ENCODE results near the gene CENPC.

The CENPC gene

GRCh38 chr4:67500373-67500772 is 44.9 kb downstream of the CENPC start:
- Histone ChIP-seq H3K27me3 (ENCODE audit: insufficient read depth, low read depth) (no peaks in the 10 kb centered on the region), H4K20me1 (ENCODE audit: insufficient read depth) (no peaks in the 10 kb centered on the region), H2AFZ (ENCODE audit: low read depth) (no peak overlapping the region), H3K4me3 (IDR thresholded peaks at IDR 0.05; ENCODE audit: insufficient read depth, low read depth, low read length) (no peak overlapping the region), H3K9ac (no peak overlapping the region), H3K4me2 (no peak overlapping the region; the same call in 1 of the 2 replicates), H3K36me3 (ENCODE audit: insufficient read depth) (no peaks in the 10 kb centered on the region; the same call in 1 of the 2 replicates), H3K27ac (no peak overlapping the region), H3K79me2 (ENCODE audit: insufficient read depth, low read depth) (no peaks in the 10 kb centered on the region), H3K4me1 (ENCODE audit: low read depth, poor library complexity, severe bottlenecking) (peaks cover 17% of the 10 kb centered on the region)
- TF ChIP-seq CTCF (conservative IDR thresholded peaks at IDR 0.05; ENCODE audit: low read depth, low read length) = no peak

GRCh38 chr4:67499799-67500198 is 45.5 kb downstream of the CENPC start:
- Histone ChIP-seq H3K36me3 (ENCODE audit: insufficient read depth) (no peaks in the 10 kb centered on the region; the same call in 1 of the 2 replicates), H3K27me3 (ENCODE audit: insufficient read depth, low read depth) (no peaks in the 10 kb centered on the region), H3K79me2 (ENCODE audit: insufficient read depth, low read depth) (no peaks in the 10 kb centered on the region), H3K27ac (no peak overlapping the region), H4K20me1 (ENCODE audit: insufficient read depth) (no peaks in the 10 kb centered on the region), H3K4me1 (ENCODE audit: low read depth, poor library complexity, severe bottlenecking) (peaks cover 17% of the 10 kb centered on the region), H2AFZ (ENCODE audit: low read depth) (no peak overlapping the region), H3K4me2 (no peak overlapping the region), H3K4me3 (IDR thresholded peaks at IDR 0.05; ENCODE audit: insufficient read depth, low read depth, low read length) (no peak overlapping the region), H3K9ac (no peak overlapping the region)
- TF ChIP-seq CTCF (conservative IDR thresholded peaks at IDR 0.05; ENCODE audit: low read depth, low read length) = no peak

GRCh38 chr4:67483868-67484602 is 61.3 kb downstream of the CENPC start:
- H3K27me3 ChIP-seq (ENCODE audit: insufficient read depth, low read depth) = no peaks in the 10 kb centered on the region
- TF ChIP-seq CTCF (conservative IDR thresholded peaks at IDR 0.05; ENCODE audit: low read depth, low read length) = no peak
- H3K36me3 ChIP-seq (ENCODE audit: insufficient read depth) = no peaks in the 10 kb centered on the region
- no peak overlapping the region for H3K4me3 ChIP-seq (IDR thresholded peaks at IDR 0.05; ENCODE audit: insufficient read depth, low read depth, low read length)
- no peaks in the 10 kb centered on the region for H3K79me2 ChIP-seq (ENCODE audit: insufficient read depth, low read depth)
- H3K4me2 ChIP-seq = no peak overlapping the region
- H2AFZ ChIP-seq (ENCODE audit: low read depth) = no peak overlapping the region
- H3K27ac ChIP-seq = no peak overlapping the region
- no peaks in the 10 kb centered on the region for H4K20me1 ChIP-seq (ENCODE audit: insufficient read depth)
- H3K4me1 ChIP-seq (ENCODE audit: low read depth, poor library complexity, severe bottlenecking) = no peaks in the 10 kb centered on the region
- H3K9ac ChIP-seq = no peak overlapping the region

- Histone ChIP-seq H3K27ac (no peak overlapping the region), H3K27me3 (ENCODE audit: insufficient read depth, low read depth) (no peaks in the 10 kb centered on the region), H3K4me1 (ENCODE audit: low read depth, poor library complexity, severe bottlenecking) (no peaks in the 10 kb centered on the region), H3K36me3 (ENCODE audit: insufficient read depth) (no peaks in the 10 kb centered on the region), H3K79me2 (ENCODE audit: insufficient read depth, low read depth) (no peaks in the 10 kb centered on the region), H3K4me3 (IDR thresholded peaks at IDR 0.05; ENCODE audit: insufficient read depth, low read depth, low read length) (no peak overlapping the region), H3K9ac (no peak overlapping the region), H2AFZ (ENCODE audit: low read depth) (no peak overlapping the region), H3K4me2 (no peak overlapping the region), H4K20me1 (ENCODE audit: insufficient read depth) (no peaks in the 10 kb centered on the region)
- TF ChIP-seq CTCF (conservative IDR thresholded peaks at IDR 0.05; ENCODE audit: low read depth, low read length) = no peak
These were observed 64.5 kb downstream of the CENPC start for GRCh38 chr4:67480810-67481209.
